Measurements from ENCODE around the gene NEK6.

Gene NEK6

GRCh38 chr9:124399323-124399967 is 141.7 kb downstream of the NEK6 start:
- H3K9ac ChIP-seq (ENCODE audit: low read depth, low read length): no peak overlapping the region
- H3K9me3 ChIP-seq (ENCODE audit: control insufficient read depth, insufficient read depth, low read length): no peaks in the 10 kb centered on the region
- no peaks in the 10 kb centered on the region for H3K27me3 ChIP-seq (ENCODE audit: control insufficient read depth, insufficient read depth, low read length)
- H3K4me3 ChIP-seq (ENCODE audit: low read depth, low read length): no peak overlapping the region
- H3K36me3 ChIP-seq (ENCODE audit: control insufficient read depth, insufficient read depth, low read length): peaks cover 48% of the 10 kb centered on the region
- H3K4me1 ChIP-seq (ENCODE audit: control insufficient read depth, insufficient read depth, low read length): peaks cover 23% of the 10 kb centered on the region
- peak overlapping the region; percentile 73 for H3K27ac ChIP-seq (ENCODE audit: low read depth, low read length)

- Histone ChIP-seq H3K36me3 (ENCODE audit: control insufficient read depth, insufficient read depth, low read length) (peaks cover 56% of the 10 kb centered on the region), H3K4me3 (ENCODE audit: low read depth, low read length) (no peak overlapping the region), H3K27ac (ENCODE audit: low read depth, low read length) (peak overlapping the region; percentile 73), H3K27me3 (ENCODE audit: control insufficient read depth, insufficient read depth, low read length) (no peaks in the 10 kb centered on the region), H3K9me3 (ENCODE audit: control insufficient read depth, insufficient read depth, low read length) (no peaks in the 10 kb centered on the region), H3K4me1 (ENCODE audit: control insufficient read depth, insufficient read depth, low read length) (peaks cover 23% of the 10 kb centered on the region), H3K9ac (ENCODE audit: low read depth, low read length) (no peak overlapping the region)
Observed at GRCh38 chr9:124399968-124400940, 142.5 kb downstream of the NEK6 start.

Data from HUES48 (cell line).